Vagina (tissue), 2 donors: ENCODE data around the gene NTNG1.

Experiments
- POLR2A ChIP-seq, 2 donors: fragments of 450-650 bp; IDR thresholded peaks; one replicate each; pipeline ENCODE4 v1.6.1; 2017; ENCODE audit warnings: antibody characterized with exemption in 2 of 2, mild to moderate bottlenecking in 2 of 2, moderate library complexity in 2 of 2
- TF ChIP-seq, protein P1 (sequence below), 3 experiments: fragments of 450-650 bp in 2 of 3; fragments of 200-600 bp in 1 of 3; sonication (generic) in 1 of 3; IDR thresholded peaks; one replicate each; pipeline ENCODE4 v1.5.1; 2017 to 2019; ENCODE audit warnings: antibody characterized with exemption in 3 of 3, mild to moderate bottlenecking in 2 of 3, moderate library complexity in 2 of 3

DNA sequence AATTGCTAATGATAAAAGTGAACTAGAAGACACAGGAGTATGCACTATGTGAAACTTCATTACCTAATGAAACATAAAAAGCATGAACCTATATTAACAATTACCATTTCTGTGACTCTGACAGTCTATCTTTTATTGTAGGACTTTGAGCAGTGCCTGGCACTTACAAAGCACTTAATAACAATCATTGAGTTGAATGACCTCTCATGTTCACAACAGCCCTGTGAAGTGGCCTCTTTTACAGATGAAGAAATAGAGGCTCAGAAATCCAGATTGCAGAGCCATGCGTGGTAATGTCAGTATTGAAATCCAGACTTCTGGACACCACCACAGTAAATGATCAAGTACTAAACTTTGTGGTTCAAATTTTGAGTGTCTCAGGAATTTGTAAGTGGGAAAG, 326.4 kb downstream of the NTNG1 start:
- TF ChIP-seq, protein P1, sequence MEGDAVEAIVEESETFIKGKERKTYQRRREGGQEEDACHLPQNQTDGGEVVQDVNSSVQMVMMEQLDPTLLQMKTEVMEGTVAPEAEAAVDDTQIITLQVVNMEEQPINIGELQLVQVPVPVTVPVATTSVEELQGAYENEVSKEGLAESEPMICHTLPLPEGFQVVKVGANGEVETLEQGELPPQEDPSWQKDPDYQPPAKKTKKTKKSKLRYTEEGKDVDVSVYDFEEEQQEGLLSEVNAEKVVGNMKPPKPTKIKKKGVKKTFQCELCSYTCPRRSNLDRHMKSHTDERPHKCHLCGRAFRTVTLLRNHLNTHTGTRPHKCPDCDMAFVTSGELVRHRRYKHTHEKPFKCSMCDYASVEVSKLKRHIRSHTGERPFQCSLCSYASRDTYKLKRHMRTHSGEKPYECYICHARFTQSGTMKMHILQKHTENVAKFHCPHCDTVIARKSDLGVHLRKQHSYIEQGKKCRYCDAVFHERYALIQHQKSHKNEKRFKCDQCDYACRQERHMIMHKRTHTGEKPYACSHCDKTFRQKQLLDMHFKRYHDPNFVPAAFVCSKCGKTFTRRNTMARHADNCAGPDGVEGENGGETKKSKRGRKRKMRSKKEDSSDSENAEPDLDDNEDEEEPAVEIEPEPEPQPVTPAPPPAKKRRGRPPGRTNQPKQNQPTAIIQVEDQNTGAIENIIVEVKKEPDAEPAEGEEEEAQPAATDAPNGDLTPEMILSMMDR (IDR thresholded peaks at IDR 0.05) = no peak
- TF ChIP-seq POLR2A (IDR thresholded peaks at IDR 0.05) = no peak
